BJ (cell line): ENCODE measurements around the gene ZC3H4. TPM values are rescaled to one million over a fixed set of nuclear protein-coding genes. Genes with fewer than 3 reads are reported as not detected.

Experiments
- CTCF ChIA-PET: fragments of 350-600 bp; formaldehyde crosslinking; extraction: SDS; loops from one replicate; lab custom pipeline; 2021; ENCODE audit warnings: antibody characterized with exemption, inconsistent platforms; lab: Yijun Ruan, JAX
- POLR2A ChIA-PET: fragments of 300-600 bp; sonication (Branson Sonifier 250); formaldehyde crosslinking; extraction: SDS; loops from one replicate; lab custom pipeline; 2021; ENCODE audit warnings: antibody characterized with exemption; lab: Charles Lee
- DNase-seq: peaks from one replicate; pipeline ENCODE4 v3.0.0-alpha.2; 2011; ENCODE audit warnings: low read depth
- H3K27me3 ChIP-seq: 2 replicates; pipeline ENCODE4 v1.6.0; 2011; ENCODE audit warnings: low read length; ENCODE audit not compliant: control insufficient read depth, insufficient read depth
- H3K36me3 ChIP-seq: 2 replicates; pipeline ENCODE4 v1.5.1; 2011; ENCODE audit warnings: low read length; ENCODE audit not compliant: control insufficient read depth, insufficient read depth
- H3K4me3 ChIP-seq: 2 replicates; pipeline ENCODE4 v1.5.1; 2011; ENCODE audit warnings: low read depth, mild to moderate bottlenecking, control low read depth, low read length
- polyA plus RNA-seq: library from polyadenylated mRNA; depleted of rRNA; stranded (reverse); fragments of >200 nt; gene quantifications from 2 replicates; pipeline ENCODE4 v1.2.3, GENCODE V29; 2011
- TF ChIP-seq, protein P1 (sequence below): IDR thresholded peaks from 2 replicates; pipeline ENCODE4 v1.5.1; 2011; ENCODE audit warnings: low read depth, mild to moderate bottlenecking, control low read depth, inconsistent platforms, low read length, moderate library complexity; ENCODE audit not compliant: insufficient read depth

The ZC3H4 gene
- polyA plus RNA-seq, 1 experiment: 4.3 TPM

DNA sequence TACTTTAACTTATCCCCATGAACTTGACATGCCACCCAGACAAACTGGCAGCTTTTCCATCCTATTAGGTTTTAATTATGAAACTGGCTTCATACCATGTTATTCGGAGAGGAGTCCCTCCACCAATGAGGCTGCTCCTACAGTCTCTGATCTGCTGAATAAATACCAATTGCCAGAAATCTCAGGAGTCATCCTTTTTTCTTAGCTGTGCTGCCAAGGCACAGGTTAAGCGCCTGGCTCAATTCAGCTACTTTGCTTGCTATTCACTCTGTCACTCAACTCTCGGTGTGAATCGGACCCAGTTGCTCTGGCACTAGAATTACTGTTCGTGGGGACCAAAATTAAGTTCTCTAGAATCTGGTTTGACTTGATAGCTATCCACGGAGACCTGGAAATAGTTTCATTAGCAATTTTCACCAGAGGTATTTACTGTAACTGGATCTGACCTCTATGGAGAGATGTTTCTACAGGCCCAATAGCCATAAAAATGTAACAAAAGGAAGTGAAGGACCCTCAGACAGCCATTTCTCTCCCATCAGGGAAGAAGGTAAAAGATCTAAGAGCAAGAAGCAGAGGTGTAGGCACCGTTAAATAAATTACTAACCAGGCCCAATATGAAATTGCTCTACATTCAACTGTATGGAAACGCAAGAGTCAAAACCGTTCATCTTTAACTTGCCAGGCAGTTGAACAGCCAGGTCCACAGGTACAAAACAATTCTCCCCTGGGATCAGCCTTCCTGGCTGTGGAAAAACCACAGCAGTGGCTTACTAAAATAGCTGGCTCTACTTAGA lies 5.4 kb downstream of the ZC3H4 start:
- Histone ChIP-seq H3K4me3 (no peak overlapping the region), H3K36me3 (peaks cover 7% of the 10 kb centered on the region), H3K27me3 (no peaks in the 10 kb centered on the region)
- ChIA-PET POLR2A (interaction anchor here (0.5 kb wide), 1 partner anchor 248 kb away, joined by 5 read pairs; the partner anchor contains the start of gene ARHGAP35), CTCF (interaction anchor here (0.8 to 1.8 kb wide), 4 partner anchors 11 to 29 kb away, joined by 3 to 5 read pairs (median 3); no protein-coding TSS in a partner anchor)
- TF ChIP-seq, protein P1, sequence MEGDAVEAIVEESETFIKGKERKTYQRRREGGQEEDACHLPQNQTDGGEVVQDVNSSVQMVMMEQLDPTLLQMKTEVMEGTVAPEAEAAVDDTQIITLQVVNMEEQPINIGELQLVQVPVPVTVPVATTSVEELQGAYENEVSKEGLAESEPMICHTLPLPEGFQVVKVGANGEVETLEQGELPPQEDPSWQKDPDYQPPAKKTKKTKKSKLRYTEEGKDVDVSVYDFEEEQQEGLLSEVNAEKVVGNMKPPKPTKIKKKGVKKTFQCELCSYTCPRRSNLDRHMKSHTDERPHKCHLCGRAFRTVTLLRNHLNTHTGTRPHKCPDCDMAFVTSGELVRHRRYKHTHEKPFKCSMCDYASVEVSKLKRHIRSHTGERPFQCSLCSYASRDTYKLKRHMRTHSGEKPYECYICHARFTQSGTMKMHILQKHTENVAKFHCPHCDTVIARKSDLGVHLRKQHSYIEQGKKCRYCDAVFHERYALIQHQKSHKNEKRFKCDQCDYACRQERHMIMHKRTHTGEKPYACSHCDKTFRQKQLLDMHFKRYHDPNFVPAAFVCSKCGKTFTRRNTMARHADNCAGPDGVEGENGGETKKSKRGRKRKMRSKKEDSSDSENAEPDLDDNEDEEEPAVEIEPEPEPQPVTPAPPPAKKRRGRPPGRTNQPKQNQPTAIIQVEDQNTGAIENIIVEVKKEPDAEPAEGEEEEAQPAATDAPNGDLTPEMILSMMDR: no peak
- no peak for DNase-seq

DNA sequence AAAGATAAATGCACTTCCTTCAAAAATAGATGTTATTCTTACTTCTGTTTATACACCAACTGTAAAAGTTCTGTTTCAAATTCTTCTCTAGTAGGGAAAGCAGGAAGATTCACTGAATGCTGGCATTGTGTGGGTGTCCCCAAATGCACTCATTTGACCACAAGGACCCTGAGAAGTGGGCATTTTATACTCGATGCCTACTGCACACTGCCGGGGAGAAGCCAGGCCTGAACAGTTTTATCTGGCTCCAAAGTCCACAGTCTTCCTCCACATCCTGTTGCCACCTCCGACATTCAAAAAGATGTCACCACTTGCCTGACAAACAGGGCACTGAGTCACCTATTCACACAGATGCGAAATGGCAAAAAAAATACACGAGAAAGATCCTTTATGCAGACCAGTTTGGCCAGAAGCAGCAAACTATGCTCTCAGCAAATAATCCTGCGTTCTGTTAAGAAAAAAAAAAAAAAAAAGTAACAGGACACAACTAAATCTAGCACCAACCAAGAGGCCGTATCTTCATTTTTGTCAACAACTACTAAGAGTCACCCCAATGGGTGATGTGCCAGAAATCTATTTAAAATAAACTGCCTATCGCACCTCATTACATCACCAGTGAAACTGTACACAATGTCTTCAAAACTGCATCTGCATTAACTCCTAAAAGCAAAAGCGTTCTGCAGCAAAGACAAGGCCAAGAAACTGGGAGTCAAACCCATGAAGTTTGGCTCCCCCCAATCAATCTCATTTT lies 6.2 kb downstream of the ZC3H4 start:
- ChIA-PET CTCF (interaction anchor here (1.2 to 1.8 kb wide), 4 partner anchors 11 to 71 kb away, joined by 3 to 5 read pairs (median 3); no protein-coding TSS in a partner anchor), POLR2A (interaction anchor here (0.5 kb wide), 1 partner anchor 247 kb away, joined by 5 read pairs; the partner anchor contains the start of gene ARHGAP35)
- Histone ChIP-seq H3K27me3 (no peaks in the 10 kb centered on the region), H3K36me3 (peaks cover 7% of the 10 kb centered on the region), H3K4me3 (no peak overlapping the region)
- DNase-seq: no peak
- TF ChIP-seq, protein P1: no peak

DNA sequence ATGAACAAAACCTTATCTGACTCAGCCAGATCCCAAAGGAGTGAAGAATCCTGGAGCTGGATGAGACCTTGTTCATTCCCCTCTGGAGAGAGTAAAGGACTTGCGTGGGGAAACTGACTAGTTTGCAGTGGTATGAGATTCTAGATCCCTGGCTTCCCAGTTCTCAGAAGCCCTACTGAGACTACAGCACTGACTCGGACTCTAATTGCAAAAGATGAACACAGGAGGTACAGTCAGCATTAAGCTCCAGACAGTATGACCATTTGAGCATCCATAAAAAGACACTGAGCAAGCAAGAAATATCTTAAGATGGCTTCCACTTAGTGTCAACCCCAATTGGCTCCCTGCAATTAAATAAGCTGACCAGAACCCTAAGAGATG lies 6.8 kb downstream of the ZC3H4 start:
- ChIA-PET POLR2A (no interaction called here), CTCF (interaction anchor here (1.2 to 1.4 kb wide), 2 partner anchors 17 to 70 kb away, joined by 3 read pairs; no protein-coding TSS in a partner anchor)
- Histone ChIP-seq H3K27me3 (no peaks in the 10 kb centered on the region), H3K36me3 (peaks cover 7% of the 10 kb centered on the region), H3K4me3 (no peak overlapping the region)
- TF ChIP-seq, protein P1: no peak
- no peak for DNase-seq

DNA sequence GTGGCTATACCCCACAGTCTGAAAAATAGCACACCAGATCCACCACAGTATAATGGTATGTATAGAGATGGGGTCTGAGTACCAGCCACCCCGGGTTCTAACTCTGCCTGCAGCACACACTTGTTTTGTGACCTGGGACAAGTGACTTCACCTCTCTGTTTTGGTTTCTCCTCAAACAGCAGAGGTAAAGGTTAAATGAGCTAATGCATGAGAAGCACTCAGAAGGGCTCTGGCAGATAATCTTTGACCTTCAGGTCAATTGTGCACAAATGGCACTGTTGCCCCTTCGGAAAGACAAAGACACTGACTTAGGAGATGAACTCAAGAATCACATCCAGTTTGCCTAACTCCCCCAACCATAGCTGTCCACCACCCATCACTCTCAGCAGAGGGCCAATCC lies 7.7 kb downstream of the ZC3H4 start:
- TF ChIP-seq, protein P1: no peak
- Histone ChIP-seq H3K36me3 (peaks cover 7% of the 10 kb centered on the region), H3K4me3 (no peak overlapping the region), H3K27me3 (no peaks in the 10 kb centered on the region)
- no peak for DNase-seq
- ChIA-PET POLR2A (no interaction called here), CTCF (no interaction called here)

DNA sequence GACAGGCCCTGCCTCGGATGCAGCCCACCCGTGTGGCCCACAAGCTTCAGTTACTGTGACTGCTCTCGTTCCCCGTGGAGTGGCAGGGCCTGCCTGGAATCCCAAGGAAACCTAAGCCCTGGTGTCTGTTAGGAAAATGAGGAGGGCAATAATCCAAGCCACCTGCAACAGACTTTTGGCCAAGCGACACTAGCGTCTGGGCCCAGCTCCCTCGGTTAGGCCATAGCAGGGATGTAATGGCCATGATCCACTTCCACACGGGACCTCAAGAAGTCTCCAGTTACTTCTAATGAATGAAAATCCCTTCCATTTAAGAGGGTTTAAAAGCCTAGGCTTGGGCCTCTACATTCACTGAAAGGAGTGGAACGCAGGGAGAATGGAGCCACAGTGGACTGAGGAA lies 8.9 kb downstream of the ZC3H4 start:
- POLR2A ChIA-PET: no interaction called here

More for the DNA sequence above, 8.9 kb downstream of the ZC3H4 start:
- DNase-seq: no peak
- CTCF ChIA-PET: no interaction called here
- H3K36me3 ChIP-seq: peaks cover 3% of the 10 kb centered on the region
- no peak overlapping the region for H3K4me3 ChIP-seq
- no peaks in the 10 kb centered on the region for H3K27me3 ChIP-seq
- TF ChIP-seq, protein P1: no peak
